Stimulated activated CD4-positive, alpha-beta T cell treated with anti-CD3 and anti-CD28 coated beads, Interleukin-12 subunit alpha, Interleukin-12 subunit beta, amount 100 ng/mL, for 48 hours (primary cell): ENCODE measurements around the gene STRN3.

ENCODE experiments used
- DNase-seq, 3 donors: peaks; one replicate each; pipeline ENCODE4 v3.0.0-alpha.2; 2020; ENCODE audit warnings: low read depth in 2 of 3, low spot score in 1 of 3

STRN3 gene

GRCh38 chr14:30874999-30875787 is 151.0 kb downstream of the STRN3 start:
- no peak for DNase-seq

- no peak for DNase-seq
These were observed 151.8 kb downstream of the STRN3 start, which contains the start of gene COCH for GRCh38 chr14:30874120-30874998. COCH (plus strand) TSS chr14:30874559; CDS start chr14:30874939, 380 bp downstream.

GRCh38 chr14:30873308-30874119 is 152.7 kb downstream of the STRN3 start:
- DNase-seq = no peak

- no peak for DNase-seq
These were observed 153.6 kb downstream of the STRN3 start for GRCh38 chr14:30872602-30873001.

GRCh38 chr14:30869551-30870155 is 156.5 kb downstream of the STRN3 start:
- no peak for DNase-seq

- no peak for DNase-seq
These were observed 157.4 kb downstream of the STRN3 start for GRCh38 chr14:30868736-30869135.

GRCh38 chr14:30864934-30865333 is 161.2 kb downstream of the STRN3 start:
- no peak for DNase-seq

GRCh38 chr14:30861200-30861599 is 165.0 kb downstream of the STRN3 start:
- no peak for DNase-seq

- peak in 1 of 3 donors; percentile 39 for DNase-seq
These were observed 170.7 kb downstream of the STRN3 start for GRCh38 chr14:30855345-30856037.

- no peak for DNase-seq
These were observed 171.7 kb downstream of the STRN3 start for GRCh38 chr14:30854492-30854891.

- no peak for DNase-seq
These were observed 172.2 kb downstream of the STRN3 start for GRCh38 chr14:30853946-30854345.

- DNase-seq = no peak
These were observed 176.2 kb downstream of the STRN3 start for GRCh38 chr14:30849983-30850382.

GRCh38 chr14:30849354-30849753 is 176.8 kb downstream of the STRN3 start:
- DNase-seq = no peak

- no peak for DNase-seq
These were observed 177.5 kb downstream of the STRN3 start for GRCh38 chr14:30848449-30849240.
